DMS53 treated with DMSO at 0.1 percent for 48 hours (cell line): ENCODE results near the gene PEX7.
"Not testable (repeated sequence)": the region's sequence is repeated elsewhere in the genome, so short reads cannot be mapped to it uniquely, and the experiment has no call there.

Source experiments
- DNase-seq: peaks from one replicate; lab custom pipeline; 2025; ENCODE audit not compliant: unreplicated experiment; lab: John Stamatoyannopoulos, UW

The PEX7 gene

GRCh38 chr6:136893187-136893586, 70.8 kb downstream of the PEX7 start:
- DNase-seq, result no peak

- no peak for DNase-seq
Observed at GRCh38 chr6:136895901-136896300, 73.5 kb downstream of the PEX7 start.

GRCh38 chr6:136897071-136897470, 74.7 kb downstream of the PEX7 start:
- DNase-seq, result no peak

GRCh38 chr6:136901212-136901784, 78.9 kb downstream of the PEX7 start:
- no peak for DNase-seq

GRCh38 chr6:136904477-136904876, 82.1 kb downstream of the PEX7 start:
- DNase-seq, result not testable (repeated sequence)

GRCh38 chr6:136914947-136915346, 92.6 kb downstream of the PEX7 start:
- DNase-seq, result no peak

- DNase-seq, result no peak
Observed at GRCh38 chr6:136918706-136919105, 96.3 kb downstream of the PEX7 start.

- no peak for DNase-seq
Observed at GRCh38 chr6:136920216-136920615, 97.8 kb downstream of the PEX7 start.

GRCh38 chr6:136920671-136921380, 98.4 kb downstream of the PEX7 start:
- peak; percentile 18 for DNase-seq

- peak; percentile 21 for DNase-seq
Observed at GRCh38 chr6:136921381-136921935, 99.1 kb downstream of the PEX7 start.

GRCh38 chr6:136921936-136922684, 99.7 kb downstream of the PEX7 start, which contains the start of gene SLC35D3:
SLC35D3 (plus strand) TSS chr6:136922301; CDS start chr6:136922429, 128 bp downstream.
- DNase-seq, result peak; percentile 14

GRCh38 chr6:136922685-136923006, 100.3 kb downstream of the PEX7 start:
- DNase-seq, result no peak

- DNase-seq, result peak; percentile 41
Observed at GRCh38 chr6:136923116-136923953, 100.9 kb downstream of the PEX7 start.

GRCh38 chr6:136923954-136924673, 101.7 kb downstream of the PEX7 start:
- DNase-seq, result no peak

- DNase-seq, result no peak
Observed at GRCh38 chr6:136926383-136926782, 104.0 kb downstream of the PEX7 start.

- no peak for DNase-seq
Observed at GRCh38 chr6:136927292-136927691, 104.9 kb downstream of the PEX7 start.

- no peak for DNase-seq
Observed at GRCh38 chr6:136930528-136930927, 108.1 kb downstream of the PEX7 start.

GRCh38 chr6:136932599-136932998, 110.2 kb downstream of the PEX7 start:
- no peak for DNase-seq

- no peak for DNase-seq
Observed at GRCh38 chr6:136945072-136945471, 122.7 kb downstream of the PEX7 start.

- DNase-seq, result no peak
Observed at GRCh38 chr6:136945711-136946121, 123.3 kb downstream of the PEX7 start.
